Activated naive CD4-positive, alpha-beta T cell treated with anti-CD3 and anti-CD28 coated beads, Interleukin-2, amount 50 U/mL, for 24 hours (primary cell): ENCODE results near the gene CYP2F1.
"Not testable (repeated sequence)": the region's sequence is repeated elsewhere in the genome, so short reads cannot be mapped to it uniquely, and the experiment has no call there.

Experiments used
- H3K27ac Mint-ChIP-seq: one replicate; pipeline ENCODE4 v1.8.0; 2021; ENCODE audit warnings: mild to moderate bottlenecking, mixed read lengths
- H3K27me3 Mint-ChIP-seq: one replicate; pipeline ENCODE4 v1.8.0; 2021; ENCODE audit warnings: mixed read lengths
- H3K36me3 Mint-ChIP-seq: one replicate; pipeline ENCODE4 v1.8.0; 2021; ENCODE audit warnings: mixed read lengths
- H3K4me1 Mint-ChIP-seq: one replicate; pipeline ENCODE4 v1.8.0; 2021; ENCODE audit warnings: mixed read lengths
- H3K4me3 Mint-ChIP-seq: one replicate; pipeline ENCODE4 v1.8.0; 2021; ENCODE audit warnings: mild to moderate bottlenecking, mixed read lengths
- H3K9me3 Mint-ChIP-seq: one replicate; pipeline ENCODE4 v1.8.0; 2021; ENCODE audit warnings: mixed read lengths

The CYP2F1 gene, protein sequence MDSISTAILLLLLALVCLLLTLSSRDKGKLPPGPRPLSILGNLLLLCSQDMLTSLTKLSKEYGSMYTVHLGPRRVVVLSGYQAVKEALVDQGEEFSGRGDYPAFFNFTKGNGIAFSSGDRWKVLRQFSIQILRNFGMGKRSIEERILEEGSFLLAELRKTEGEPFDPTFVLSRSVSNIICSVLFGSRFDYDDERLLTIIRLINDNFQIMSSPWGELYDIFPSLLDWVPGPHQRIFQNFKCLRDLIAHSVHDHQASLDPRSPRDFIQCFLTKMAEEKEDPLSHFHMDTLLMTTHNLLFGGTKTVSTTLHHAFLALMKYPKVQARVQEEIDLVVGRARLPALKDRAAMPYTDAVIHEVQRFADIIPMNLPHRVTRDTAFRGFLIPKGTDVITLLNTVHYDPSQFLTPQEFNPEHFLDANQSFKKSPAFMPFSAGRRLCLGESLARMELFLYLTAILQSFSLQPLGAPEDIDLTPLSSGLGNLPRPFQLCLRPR

GRCh38 chr19:41114132-41114531 lies at the start of gene CYP2F1:
TSS of gene CYP2F1 (plus strand) at chr19:41114432. CDS start at chr19:41116189, 1,757 bp downstream.
- Mint-ChIP-seq H3K27ac (peak within 1 kb of the TSS; percentile 73), H3K27me3 (no peaks in the 10 kb centered on the region), H3K4me1 (no peaks in the 10 kb centered on the region), H3K36me3 (peaks cover 2% of the 10 kb centered on the region), H3K9me3 (no peaks in the 10 kb centered on the region), H3K4me3 (no peak within 1 kb of the TSS)

GRCh38 chr19:41064974-41065569 lies 49.2 kb upstream of the CYP2F1 start:
- Mint-ChIP-seq H3K4me3 (no peak overlapping the region), H3K36me3 (no peaks in the 10 kb centered on the region), H3K9me3 (no peaks in the 10 kb centered on the region), H3K4me1 (no peaks in the 10 kb centered on the region), H3K27ac (no peak overlapping the region), H3K27me3 (peaks cover 8% of the 10 kb centered on the region)

DNA sequence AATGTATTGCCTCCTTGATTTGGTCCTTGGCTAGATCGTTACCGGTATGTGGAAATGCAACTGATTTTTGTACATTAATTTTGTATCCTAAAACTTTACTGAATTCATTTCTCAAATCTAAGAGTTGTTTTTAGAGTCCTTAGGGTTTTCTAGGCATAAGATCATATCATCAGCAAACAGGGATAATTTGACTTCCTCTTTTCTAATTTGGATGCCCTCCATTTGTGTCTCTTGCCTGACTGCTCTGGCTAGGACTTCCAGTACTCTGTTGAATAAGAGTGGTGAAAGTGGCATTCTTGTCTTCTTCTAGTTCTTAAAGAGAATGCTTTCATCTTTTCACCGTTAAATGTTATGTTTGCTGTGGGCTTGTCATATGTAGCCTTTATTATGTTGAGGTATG lies 37.9 kb upstream of the CYP2F1 start:
- no peak overlapping the region for H3K27ac Mint-ChIP-seq
- H3K27me3 Mint-ChIP-seq, result peaks cover 18% of the 10 kb centered on the region
- no peaks in the 10 kb centered on the region for H3K4me1 Mint-ChIP-seq
- peaks cover 8% of the 10 kb centered on the region for H3K36me3 Mint-ChIP-seq
- peaks cover 23% of the 10 kb centered on the region for H3K9me3 Mint-ChIP-seq
- H3K4me3 Mint-ChIP-seq, result no peak overlapping the region

DNA sequence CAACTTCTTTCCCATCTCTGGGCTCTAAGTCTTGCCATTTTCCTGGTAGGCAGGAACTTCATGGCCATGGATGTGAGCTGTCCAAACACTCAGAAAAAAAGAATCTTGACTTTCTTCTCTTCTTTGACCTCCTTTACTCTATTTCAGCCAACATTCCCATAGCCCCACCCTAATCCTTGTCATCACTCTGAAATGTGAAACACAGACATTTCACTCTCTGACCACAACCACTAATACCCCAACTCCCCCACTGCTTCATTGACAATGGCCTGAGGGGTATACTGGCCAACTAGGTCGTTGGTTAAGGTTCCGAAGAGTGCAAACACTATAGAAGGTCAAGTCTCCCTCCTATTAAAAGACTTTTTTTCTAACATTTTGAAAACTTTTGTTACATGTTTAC lies 30.7 kb upstream of the CYP2F1 start:
- H3K4me1 Mint-ChIP-seq, result no peaks in the 10 kb centered on the region
- no peak overlapping the region for H3K27ac Mint-ChIP-seq
- H3K36me3 Mint-ChIP-seq, result peaks cover 12% of the 10 kb centered on the region
- peaks cover 21% of the 10 kb centered on the region for H3K9me3 Mint-ChIP-seq
- no peak overlapping the region for H3K4me3 Mint-ChIP-seq
- H3K27me3 Mint-ChIP-seq, result peaks cover 27% of the 10 kb centered on the region

DNA sequence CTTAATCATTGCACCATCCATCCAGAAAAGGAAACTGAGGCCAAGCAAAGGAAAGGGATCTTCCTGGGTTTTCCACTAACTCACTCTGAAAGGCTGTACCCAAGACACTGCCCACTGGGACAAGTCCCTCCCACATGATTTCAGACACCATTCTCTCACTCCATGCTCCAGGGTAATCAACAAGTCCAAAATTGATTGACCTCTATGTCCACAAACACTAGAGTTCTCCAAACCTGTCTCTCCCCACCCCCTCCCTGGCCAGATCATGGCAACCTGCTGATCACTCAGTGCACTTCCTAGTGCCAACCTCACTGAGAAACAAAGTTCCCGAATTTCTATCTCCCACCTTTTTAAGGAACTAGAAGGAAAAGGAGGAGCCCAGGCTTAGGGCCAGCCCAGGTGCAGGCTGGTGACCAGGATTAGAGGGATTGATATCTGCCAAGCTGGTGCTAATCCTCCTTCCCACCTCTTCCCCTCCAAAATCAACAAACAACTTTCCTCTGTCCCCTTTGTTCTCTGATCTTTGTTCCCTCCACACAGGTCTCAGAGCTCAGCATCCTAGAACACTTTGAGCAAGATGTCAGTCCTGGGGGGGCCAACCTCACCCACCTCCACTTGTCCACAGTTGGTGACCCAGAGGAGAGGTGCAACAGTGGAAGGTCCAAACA lies 28.4 kb upstream of the CYP2F1 start:
- peaks cover 4% of the 10 kb centered on the region for H3K9me3 Mint-ChIP-seq
- H3K4me3 Mint-ChIP-seq, result no peak overlapping the region
- no peak overlapping the region for H3K27ac Mint-ChIP-seq
- peaks cover 39% of the 10 kb centered on the region for H3K27me3 Mint-ChIP-seq
- peaks cover 6% of the 10 kb centered on the region for H3K36me3 Mint-ChIP-seq
- H3K4me1 Mint-ChIP-seq, result peaks cover 4% of the 10 kb centered on the region

DNA sequence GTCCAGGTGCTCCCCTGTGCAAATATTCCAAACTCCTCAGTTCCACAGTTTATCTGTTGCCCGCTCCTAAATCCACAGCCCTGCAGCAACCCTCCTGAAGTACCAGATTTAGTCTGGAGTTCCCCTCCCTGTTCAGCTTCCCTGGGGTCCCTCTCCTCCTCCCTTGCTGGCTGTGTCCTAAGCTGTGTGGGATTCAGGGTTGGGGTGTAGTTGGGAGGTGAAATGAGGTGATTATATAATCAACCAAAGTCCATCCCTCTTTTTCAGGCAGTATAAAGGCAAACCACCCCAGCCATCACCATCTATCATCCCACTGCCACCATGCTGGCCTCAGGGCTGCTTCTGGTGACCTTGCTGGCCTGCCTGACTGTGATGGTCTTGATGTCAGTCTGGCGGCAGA lies 26.1 kb upstream of the CYP2F1 start, which contains the start of gene CYP2A13:
CYP2A13 (plus strand) TSS at position 301 of the 400 bp plus-strand sequence; CDS start at position 322, 21 bp downstream.
- Mint-ChIP-seq H3K27ac (no peak within 1 kb of the TSS), H3K4me1 (peaks cover 4% of the 10 kb centered on the region), H3K27me3 (peaks cover 39% of the 10 kb centered on the region), H3K9me3 (no peaks in the 10 kb centered on the region), H3K4me3 (no peak within 1 kb of the TSS), H3K36me3 (no peaks in the 10 kb centered on the region)

- Mint-ChIP-seq H3K9me3 (no peaks in the 10 kb centered on the region), H3K4me3 (no peak overlapping the region)
Measured at GRCh38 chr19:41089959-41090358, 24.3 kb upstream of the CYP2F1 start.

DNA sequence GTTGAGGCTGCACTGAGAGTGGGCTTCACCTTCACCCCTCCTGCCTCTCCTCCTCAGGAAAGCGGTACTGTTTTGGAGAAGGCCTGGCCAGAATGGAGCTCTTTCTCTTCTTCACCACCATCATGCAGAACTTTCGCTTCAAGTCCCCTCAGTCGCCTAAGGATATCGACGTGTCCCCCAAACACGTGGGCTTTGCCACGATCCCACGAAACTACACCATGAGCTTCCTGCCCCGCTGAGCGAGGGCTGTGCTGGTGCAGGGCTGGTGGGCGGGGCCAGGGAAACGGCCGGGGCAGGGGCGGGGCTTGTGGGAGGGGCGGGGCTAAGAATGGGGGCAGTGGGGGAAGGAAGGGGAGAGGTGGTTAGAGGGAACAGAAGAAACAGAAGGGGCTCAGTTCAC lies 18.5 kb upstream of the CYP2F1 start:
- H3K9me3 Mint-ChIP-seq, result no peaks in the 10 kb centered on the region
- no peaks in the 10 kb centered on the region for H3K4me1 Mint-ChIP-seq
- peaks cover 21% of the 10 kb centered on the region for H3K27me3 Mint-ChIP-seq
- no peak overlapping the region for H3K4me3 Mint-ChIP-seq
- H3K27ac Mint-ChIP-seq, result no peak overlapping the region
- H3K36me3 Mint-ChIP-seq, result no peaks in the 10 kb centered on the region

More at GRCh38 chr19:41089959-41090358, 24.3 kb upstream of the CYP2F1 start:
- H3K27me3 Mint-ChIP-seq, result peaks cover 36% of the 10 kb centered on the region
- no peaks in the 10 kb centered on the region for H3K36me3 Mint-ChIP-seq
- no peak overlapping the region for H3K27ac Mint-ChIP-seq
- H3K4me1 Mint-ChIP-seq, result peaks cover 4% of the 10 kb centered on the region

GRCh38 chr19:41096353-41096752 lies 17.9 kb upstream of the CYP2F1 start:
- Mint-ChIP-seq H3K36me3 (peaks cover under 1% of the 10 kb centered on the region), H3K27me3 (peaks cover 15% of the 10 kb centered on the region), H3K4me1 (no peaks in the 10 kb centered on the region), H3K27ac (no peak overlapping the region), H3K9me3 (peaks cover 3% of the 10 kb centered on the region), H3K4me3 (no peak overlapping the region)

- Mint-ChIP-seq H3K27me3 (peaks cover 9% of the 10 kb centered on the region), H3K4me3 (no peak overlapping the region), H3K9me3 (peaks cover 8% of the 10 kb centered on the region), H3K36me3 (peaks cover 6% of the 10 kb centered on the region), H3K27ac (no peak overlapping the region), H3K4me1 (no peaks in the 10 kb centered on the region)
Measured at GRCh38 chr19:41097302-41097701, 16.9 kb upstream of the CYP2F1 start.

- no peaks in the 10 kb centered on the region for H3K4me1 Mint-ChIP-seq
- no peak overlapping the region for H3K4me3 Mint-ChIP-seq
- no peak overlapping the region for H3K27ac Mint-ChIP-seq
- H3K27me3 Mint-ChIP-seq, result peaks cover 9% of the 10 kb centered on the region
- H3K9me3 Mint-ChIP-seq, result peaks cover 8% of the 10 kb centered on the region
- peaks cover 9% of the 10 kb centered on the region for H3K36me3 Mint-ChIP-seq
Measured at GRCh38 chr19:41098762-41099161, 15.5 kb upstream of the CYP2F1 start.

- not testable (repeated sequence) for H3K36me3 Mint-ChIP-seq, H3K4me3 Mint-ChIP-seq, H3K27me3 Mint-ChIP-seq, H3K9me3 Mint-ChIP-seq, H3K27ac Mint-ChIP-seq, H3K4me1 Mint-ChIP-seq
Measured at GRCh38 chr19:41102210-41102609, 12.0 kb upstream of the CYP2F1 start.

DNA sequence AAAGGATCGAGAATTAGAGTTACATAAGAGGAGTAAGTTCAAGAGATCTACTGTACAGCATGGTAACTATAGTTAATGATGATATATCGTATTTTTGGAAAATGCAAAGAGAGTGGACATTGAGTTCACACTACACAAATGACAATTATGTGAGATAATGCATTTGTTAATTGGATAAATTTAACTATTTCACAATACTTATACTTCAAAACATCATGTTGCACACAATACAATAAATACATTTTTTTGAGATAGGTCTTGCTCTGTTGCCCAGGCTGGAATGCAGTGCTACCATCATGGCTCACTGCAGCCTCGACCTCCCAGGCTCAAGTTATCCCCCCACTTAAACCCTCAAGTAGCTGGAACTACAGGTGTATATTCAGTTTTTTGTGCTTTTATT lies 8.1 kb upstream of the CYP2F1 start:
- no peak overlapping the region for H3K27ac Mint-ChIP-seq
- H3K36me3 Mint-ChIP-seq, result peaks cover 9% of the 10 kb centered on the region
- no peak overlapping the region for H3K4me3 Mint-ChIP-seq
- H3K27me3 Mint-ChIP-seq, result no peaks in the 10 kb centered on the region
- no peaks in the 10 kb centered on the region for H3K4me1 Mint-ChIP-seq
- peaks cover 6% of the 10 kb centered on the region for H3K9me3 Mint-ChIP-seq

DNA sequence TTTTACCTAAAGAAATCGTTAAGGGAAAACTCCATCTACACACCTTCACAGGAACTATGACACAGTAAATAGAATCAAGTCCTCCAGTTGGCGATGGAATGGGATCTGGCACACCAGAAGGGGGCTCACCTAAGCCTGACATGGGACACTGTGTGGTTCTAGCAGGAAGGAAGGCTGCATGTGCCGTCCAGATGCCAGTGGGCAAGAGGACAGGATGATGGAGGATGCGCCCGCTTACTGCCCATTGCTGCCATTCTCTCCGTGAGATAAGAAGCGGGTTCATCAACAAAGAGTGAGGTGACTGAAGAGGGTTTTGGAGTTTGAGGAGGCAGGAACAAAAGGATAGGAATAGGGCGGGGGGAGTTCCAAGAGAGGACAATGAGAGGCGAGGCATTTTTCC lies 2.9 kb upstream of the CYP2F1 start:
- Mint-ChIP-seq H3K36me3 (peaks cover 2% of the 10 kb centered on the region), H3K27ac (no peak overlapping the region), H3K9me3 (no peaks in the 10 kb centered on the region), H3K4me1 (no peaks in the 10 kb centered on the region), H3K27me3 (no peaks in the 10 kb centered on the region), H3K4me3 (no peak overlapping the region)

GRCh38 chr19:41111750-41112295 lies 2.4 kb upstream of the CYP2F1 start:
- no peak overlapping the region for H3K27ac Mint-ChIP-seq
- no peaks in the 10 kb centered on the region for H3K9me3 Mint-ChIP-seq
- H3K4me1 Mint-ChIP-seq, result no peaks in the 10 kb centered on the region
- H3K4me3 Mint-ChIP-seq, result no peak overlapping the region
- H3K27me3 Mint-ChIP-seq, result no peaks in the 10 kb centered on the region
- peaks cover 2% of the 10 kb centered on the region for H3K36me3 Mint-ChIP-seq
